ENCODE measurements around the gene MAP3K3. TPM values are rescaled to one million over a fixed set of nuclear protein-coding genes. Genes with fewer than 3 reads are reported as not detected.

The MAP3K3 gene
- total RNA-seq, 1 experiment from 2014 or later = 24.3 TPM

DNA sequence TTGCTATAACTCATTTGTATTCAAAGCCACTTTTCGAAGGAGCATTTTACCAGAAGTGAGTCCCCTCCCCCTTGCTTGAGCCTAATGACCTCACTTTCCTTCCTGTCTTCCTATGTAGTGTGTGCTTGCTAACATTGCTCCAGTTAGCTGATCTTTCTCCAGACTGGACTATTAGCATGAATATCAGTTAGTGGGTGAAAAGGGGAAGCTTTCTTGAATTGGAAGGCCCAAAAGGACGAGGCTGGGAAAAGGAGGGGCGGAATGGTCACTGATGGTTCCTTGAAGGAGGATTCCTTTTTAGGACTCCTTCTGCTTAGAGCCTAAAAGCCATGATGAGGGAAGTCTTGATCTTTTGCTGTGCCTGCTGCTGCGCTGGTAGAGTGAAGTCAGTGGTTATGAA is 11.9 kb downstream of the MAP3K3 start:
- Mint-ChIP-seq H3K4me1 (peaks cover 42 to 49% of the 10 kb centered on the region in 2 experiments), H3K36me3 (ENCODE audit: insufficient read depth in 1 of 3, low read depth in 3 of 3) (peaks cover 4 to 27% (median 17%) of the 10 kb centered on the region in 3 experiments; a peak in 6 of 7 replicates), H3K4me3 (peak overlapping the region in 1 of 2 experiments; percentile 4; a peak in 1 of 5 replicates), H3K9me3 (no peaks in the 10 kb centered on the region), H3K27me3 (ENCODE audit: low read depth) (no peaks in the 10 kb centered on the region), H3K27ac (peak overlapping the region; percentile 62 to 88 (median 68); a peak in 6 of 7 replicates)
- Histone ChIP-seq H3K56ac (ENCODE audit: insufficient read length, low read depth, low read length) (no peak overlapping the region), H4K20me1 (ENCODE audit: control insufficient read depth, insufficient read depth, insufficient read length) (no peaks in the 10 kb centered on the region), H2BK20ac (ENCODE audit: low read depth, low read length, poor library complexity, severe bottlenecking) (no peak overlapping the region), H3K9me3 (ENCODE audit: control insufficient read depth, low read depth, low read length) (no peaks in the 10 kb centered on the region), H3K14ac (ENCODE audit: insufficient read depth, low read length) (no peak overlapping the region), H3K4me1 (ENCODE audit: insufficient read depth, low read length) (peaks cover 10% of the 10 kb centered on the region; the same call in 1 of the 2 replicates), H2BK12ac (ENCODE audit: insufficient read length, low read depth, low read length) (no peak overlapping the region), H3K27ac (ENCODE audit: insufficient read length, low read depth, low read length) (no peak overlapping the region), H4K91ac (ENCODE audit: insufficient read length, low read depth, low read length) (no peak overlapping the region), H3K23me2 (ENCODE audit: insufficient read length, low read depth, low read length, poor library complexity, severe bottlenecking) (no peaks in the 10 kb centered on the region), H3K18ac (ENCODE audit: insufficient read length, low read depth, low read length) (no peak overlapping the region), H3K79me2 (ENCODE audit: insufficient read depth, low read length) (no peaks in the 10 kb centered on the region), H2BK120ac (ENCODE audit: low read depth, low read length, poor library complexity, severe bottlenecking) (no peak overlapping the region), H2AK5ac (ENCODE audit: insufficient read length, low read length) (no peak overlapping the region), H3K27me3 (ENCODE audit: insufficient read depth, low read length) (no peaks in the 10 kb centered on the region), H3K4ac (ENCODE audit: low read depth, low read length) (no peak overlapping the region), H2BK5ac (ENCODE audit: insufficient read length, low read length) (no peak overlapping the region), H3K79me1 (ENCODE audit: insufficient read depth, low read depth, low read length, poor library complexity, severe bottlenecking) (no peaks in the 10 kb centered on the region), H3T11ph (ENCODE audit: low read length) (no peak overlapping the region), H4K5ac (ENCODE audit: insufficient read length, low read depth, low read length) (no peak overlapping the region), H2AFZ (ENCODE audit: low read length) (no peak overlapping the region), H3K4me2 (ENCODE audit: insufficient read depth, insufficient read length, low read length) (no peak overlapping the region), H2BK15ac (ENCODE audit: low read depth, low read length) (no peak overlapping the region), H3K23ac (ENCODE audit: insufficient read length, low read depth, low read length) (no peak overlapping the region), H3K9ac (ENCODE audit: extremely low read depth, insufficient read length, low read length) (peak overlapping the region; percentile 4), H4K8ac (replicated peaks; ENCODE audit: insufficient read length, low read depth, low read length) (no peak overlapping the region)
- no peak for DNase-seq
- TF ChIP-seq, protein P1, sequence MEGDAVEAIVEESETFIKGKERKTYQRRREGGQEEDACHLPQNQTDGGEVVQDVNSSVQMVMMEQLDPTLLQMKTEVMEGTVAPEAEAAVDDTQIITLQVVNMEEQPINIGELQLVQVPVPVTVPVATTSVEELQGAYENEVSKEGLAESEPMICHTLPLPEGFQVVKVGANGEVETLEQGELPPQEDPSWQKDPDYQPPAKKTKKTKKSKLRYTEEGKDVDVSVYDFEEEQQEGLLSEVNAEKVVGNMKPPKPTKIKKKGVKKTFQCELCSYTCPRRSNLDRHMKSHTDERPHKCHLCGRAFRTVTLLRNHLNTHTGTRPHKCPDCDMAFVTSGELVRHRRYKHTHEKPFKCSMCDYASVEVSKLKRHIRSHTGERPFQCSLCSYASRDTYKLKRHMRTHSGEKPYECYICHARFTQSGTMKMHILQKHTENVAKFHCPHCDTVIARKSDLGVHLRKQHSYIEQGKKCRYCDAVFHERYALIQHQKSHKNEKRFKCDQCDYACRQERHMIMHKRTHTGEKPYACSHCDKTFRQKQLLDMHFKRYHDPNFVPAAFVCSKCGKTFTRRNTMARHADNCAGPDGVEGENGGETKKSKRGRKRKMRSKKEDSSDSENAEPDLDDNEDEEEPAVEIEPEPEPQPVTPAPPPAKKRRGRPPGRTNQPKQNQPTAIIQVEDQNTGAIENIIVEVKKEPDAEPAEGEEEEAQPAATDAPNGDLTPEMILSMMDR (conservative IDR thresholded peaks at IDR 0.05) = no peak
- no CpG with 5 or more reads among the region's 4 CpGs for WGBS (ENCODE audit: extremely low coverage, insufficient read length, low lambda C conversion rate)
